Measurements from ENCODE around the gene PWWP2A. TPM values are rescaled to one million over a fixed set of nuclear protein-coding genes. Genes with fewer than 3 reads are reported as not detected.

PWWP2A gene
- total and polyA plus RNA-seq, 2 of the 8 experiments (the other 6 are each of a cell fraction or from before 2014, with no cell fraction given), result 18.5 to 63.0 TPM

DNA sequence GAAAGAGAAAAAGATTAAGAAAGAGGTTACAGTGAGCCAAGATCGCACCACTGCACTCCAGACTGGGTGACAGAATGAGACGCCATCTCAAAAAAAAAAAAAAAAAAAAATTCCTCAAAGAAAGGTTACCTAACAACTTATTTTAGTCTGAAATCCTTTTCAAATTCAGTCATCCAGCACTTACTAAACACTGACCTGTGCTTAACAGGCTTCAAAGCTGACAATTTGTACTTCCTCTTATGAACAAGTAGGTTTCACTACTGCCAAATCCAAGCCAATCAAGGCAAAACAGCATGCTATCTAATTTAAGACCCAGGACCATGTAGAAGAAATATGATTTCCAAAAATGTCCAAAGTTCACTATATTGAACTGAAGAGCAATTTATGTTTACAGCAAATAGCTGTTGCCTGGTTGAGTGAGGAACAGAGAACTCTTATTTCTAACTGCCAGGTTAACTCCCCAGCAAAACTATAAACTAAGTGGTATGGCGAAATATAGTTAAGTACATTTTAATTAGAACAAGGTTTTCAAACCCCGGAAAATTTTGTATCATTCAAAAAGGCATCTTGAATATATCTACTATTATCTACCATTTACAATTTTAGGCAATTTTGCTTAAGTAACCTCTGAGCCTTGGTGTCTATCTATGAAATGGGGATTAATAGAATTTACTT, 13.4 kb downstream of the PWWP2A start:
- H3K14ac ChIP-seq (ENCODE audit: insufficient read length), result no peak overlapping the region
- no peak overlapping the region for H4K8ac ChIP-seq (ENCODE audit: extremely low read depth, insufficient read depth, low read length)
- no peak overlapping the region for H3K9ac ChIP-seq (replicated peaks in 1 of 4; ENCODE audit: extremely low read depth in 1 of 4, low read depth in 3 of 4, low read length in 3 of 4)
- peaks cover 3 to 93% of the 10 kb centered on the region in 2 experiments; a peak in 3 of 4 replicates for H3K79me2 ChIP-seq (ENCODE audit: control insufficient read depth in 1 of 2, insufficient read depth in 2 of 2, low read length in 2 of 2)
- H4K5ac ChIP-seq (ENCODE audit: insufficient read length, low read depth, low read length), result no peak overlapping the region
- no peak overlapping the region for H2AFZ ChIP-seq (ENCODE audit: low read length)
- H2BK15ac ChIP-seq (ENCODE audit: low read length), result no peak overlapping the region
- H3K18ac ChIP-seq (ENCODE audit: extremely low read depth, low read length), result no peak overlapping the region
- no peaks in the 10 kb centered on the region for H3K23me2 ChIP-seq (ENCODE audit: low read depth, low read length)
- H2BK120ac ChIP-seq (replicated peaks; ENCODE audit: low read depth, low read length), result no peak overlapping the region
- CTCF ChIA-PET (ENCODE audit: partially characterized antibody), result interaction anchor here (0.7 to 3.2 kb wide), 6 partner anchors 10 to 285 kb away, joined by 3 to 13 read pairs (median 4); no protein-coding TSS in a partner anchor
- no peak overlapping the region for H3K4me2 ChIP-seq (ENCODE audit: insufficient read depth in 1 of 2, low read depth in 2 of 2, low read length in 2 of 2)
- H2BK20ac ChIP-seq (ENCODE audit: low read length), result no peak overlapping the region
- H4K91ac ChIP-seq (replicated peaks; ENCODE audit: insufficient read length, low read length), result no peak overlapping the region
- H3K23ac ChIP-seq (ENCODE audit: insufficient read length), result no peak overlapping the region
- no peak overlapping the region for H2BK5ac ChIP-seq (ENCODE audit: low read depth, low read length)
- no peak overlapping the region for H2BK12ac ChIP-seq (ENCODE audit: low read depth, low read length)
- peaks cover 4 to 29% (median 11%) of the 10 kb centered on the region in 4 experiments; a peak in 5 of 8 replicates for H3K36me3 ChIP-seq (ENCODE audit: control insufficient read depth in 2 of 4, insufficient read depth in 4 of 4, low read length in 3 of 4)
- no peaks in the 10 kb centered on the region; a peak in 1 of 7 replicates for H3K4me1 ChIP-seq (replicated peaks in 1 of 4; ENCODE audit: control insufficient read depth in 3 of 4, insufficient read depth in 4 of 4, low read length in 3 of 4)
- 95% methylated on average over 4 of the region's 4 CpGs; no CpG with 5 or more reads in 1 of the 2 experiments for WGBS, 2 experiments (ENCODE audit: extremely low coverage in 1 of 2, insufficient coverage in 1 of 2, insufficient read length in 1 of 2, insufficient replicate concordance in 2 of 2, low coverage in 1 of 2, low lambda C conversion rate in 2 of 2, missing lambda C conversion rate in 1 of 2)
- peaks cover 2% of the 10 kb centered on the region; the same call in 1 of the 2 replicates for H3K79me1 ChIP-seq (ENCODE audit: low read depth, low read length)
- DNase-seq (ENCODE audit: low read depth in 1 of 2, low spot score in 2 of 2) (no peak), FAIRE-seq (no peak)
- no peaks in the 10 kb centered on the region for H3K27me3 ChIP-seq (replicated peaks in 1 of 4; ENCODE audit: control insufficient read depth in 3 of 4, extremely low read depth in 1 of 4, insufficient read depth in 3 of 4, low read length in 3 of 4)
- H2AK5ac ChIP-seq (ENCODE audit: low read depth, low read length), result no peak overlapping the region
- TF ChIP-seq NANOG (IDR thresholded peaks at IDR 0.05; ENCODE audit: insufficient read depth, low read depth, low read length, poor library complexity, severe bottlenecking) (no peak), KDM1A (IDR thresholded peaks at IDR 0.05; ENCODE audit: borderline replicate concordance, low read length) (no peak), EGR1 (IDR thresholded peaks at IDR 0.05; ENCODE audit: borderline replicate concordance, low read depth, low read length) (no peak), SRF (IDR thresholded peaks at IDR 0.05; ENCODE audit: low read depth, low read length) (no peak), POLR2AphosphoS5 (IDR thresholded peaks at IDR 0.05; ENCODE audit: low read depth, low read length) (no peak)
- peaks cover 0 to 6% of the 10 kb centered on the region in 2 experiments for H4K20me1 ChIP-seq (replicated peaks in 1 of 2; ENCODE audit: control insufficient read depth in 1 of 2, insufficient read depth in 2 of 2, low read length in 2 of 2)
- H3K56ac ChIP-seq (replicated peaks; ENCODE audit: insufficient read length, low read depth, low read length), result no peak overlapping the region
- no peak overlapping the region for H3K4ac ChIP-seq (replicated peaks; ENCODE audit: insufficient read length, low read depth, low read length)
- H3K4me3 ChIP-seq (ENCODE audit: extremely low read depth in 1 of 4, insufficient read depth in 2 of 4, low read depth in 3 of 4, low read length in 4 of 4), result no peak overlapping the region
- no peaks in the 10 kb centered on the region for H3K9me3 ChIP-seq (ENCODE audit: insufficient read depth in 2 of 2, low read depth in 1 of 2, low read length in 1 of 2)
- POLR2A ChIA-PET (ENCODE audit: partially characterized antibody), result interaction anchor here (0.7 to 2.1 kb wide), 4 partner anchors 11 to 119 kb away, joined by 3 to 5 read pairs (median 3); no protein-coding TSS in a partner anchor
- no peak overlapping the region for H3K27ac ChIP-seq (ENCODE audit: low read depth, low read length)
